H1 (cell line): ENCODE measurements around the gene VPS13A. TPM values are rescaled to one million over a fixed set of nuclear protein-coding genes. Genes with fewer than 3 reads are reported as not detected.

Experiments used
- CTCF ChIA-PET: fragments of 300-600 bp; sonication (Branson Sonifier 250); formaldehyde crosslinking; loops from one replicate; lab custom pipeline; 2021; ENCODE audit not compliant: partially characterized antibody; lab: Charles Lee
- POLR2A ChIA-PET: fragments of 300-600 bp; sonication (Branson Sonifier 250); formaldehyde crosslinking; loops from one replicate; lab custom pipeline; 2021; ENCODE audit warnings: inconsistent platforms; ENCODE audit not compliant: partially characterized antibody; lab: Charles Lee
- DNase-seq, 2 experiments: peaks; one replicate each; pipeline versions ENCODE4 v3.0.0 to v3.0.0-alpha.2; 2010 to 2022; ENCODE audit warnings: low spot score in 2 of 2, low read depth in 1 of 2, mixed read lengths in 1 of 2
- FAIRE-seq: peaks from 2 replicates; lab custom pipeline; 2011; peaks lifted over from hg19 to GRCh38; lab: Jason Lieb, UNC
- H2AFZ ChIP-seq: 2 replicates; pipeline ENCODE4 v1.8.1; 2012; ENCODE audit warnings: low read length, inconsistent platforms
- H2AK5ac ChIP-seq: 2 replicates; pipeline ENCODE4 v1.6.1; 2013; ENCODE audit warnings: low read depth, low read length
- H2BK120ac ChIP-seq: replicated peaks from 2 replicates; pipeline ENCODE3; 2013; ENCODE audit warnings: low read depth, low read length, inconsistent platforms
- H2BK12ac ChIP-seq: 2 replicates; pipeline ENCODE4 v1.6.1; 2013; ENCODE audit warnings: low read depth, low read length
- H2BK15ac ChIP-seq: 2 replicates; pipeline ENCODE4 v1.6.1; 2013; ENCODE audit warnings: low read length
- H2BK20ac ChIP-seq: 2 replicates; pipeline ENCODE4 v1.6.1; 2013; ENCODE audit warnings: low read length
- H2BK5ac ChIP-seq: 2 replicates; pipeline ENCODE4 v1.6.1; 2013; ENCODE audit warnings: low read depth, low read length
- H3K14ac ChIP-seq: 2 replicates; pipeline ENCODE4 v1.6.1; 2013; ENCODE audit warnings: inconsistent platforms; ENCODE audit not compliant: insufficient read length
- H3K18ac ChIP-seq: 2 replicates; pipeline ENCODE4 v1.6.1; 2013; ENCODE audit warnings: low read length; ENCODE audit errors: extremely low read depth
- H3K23ac ChIP-seq: 2 replicates; pipeline ENCODE4 v1.6.1; 2013; ENCODE audit warnings: inconsistent platforms; ENCODE audit not compliant: insufficient read length
- H3K23me2 ChIP-seq: 2 replicates; pipeline ENCODE4 v1.6.1; 2013; ENCODE audit warnings: low read depth, low read length
- H3K27ac ChIP-seq: 2 replicates; pipeline ENCODE4 v1.6.1; 2011; ENCODE audit warnings: low read depth, low read length, inconsistent platforms
- H3K27me3 ChIP-seq, 4 experiments: replicated peaks in 1 of 4; 1 replicate in 1 of 4; 2 replicates in 3 of 4; pipeline versions ENCODE4 v1.6.1 to v1.8.1; 2011 to 2013; ENCODE audit warnings: low read length in 3 of 4, mild to moderate bottlenecking in 3 of 4, inconsistent platforms in 2 of 4, mixed read lengths in 2 of 4, moderate library complexity in 1 of 4; ENCODE audit not compliant: control insufficient read depth in 3 of 4, insufficient read depth in 3 of 4; ENCODE audit errors: extremely low read depth in 1 of 4
- H3K36me3 ChIP-seq, 4 experiments: 2 replicates each; pipeline versions ENCODE4 v1.6.1 to v1.8.1; 2011 to 2013; ENCODE audit warnings: mild to moderate bottlenecking in 4 of 4, low read length in 3 of 4, moderate library complexity in 2 of 4, control low read depth in 1 of 4, inconsistent platforms in 1 of 4; ENCODE audit not compliant: insufficient read depth in 4 of 4, control insufficient read depth in 2 of 4
- H3K4ac ChIP-seq: replicated peaks from 2 replicates; pipeline ENCODE3; 2013; ENCODE audit warnings: low read length, low read depth, mixed read lengths, inconsistent platforms; ENCODE audit not compliant: insufficient read length
- H3K4me1 ChIP-seq, 4 experiments: replicated peaks in 1 of 4; 1 replicate in 1 of 4; 2 replicates in 3 of 4; pipeline versions ENCODE4 v1.6.1 to v1.8.1; 2011 to 2013; ENCODE audit warnings: low read length in 3 of 4, inconsistent platforms in 2 of 4, mixed read lengths in 1 of 4; ENCODE audit not compliant: insufficient read depth in 4 of 4, control insufficient read depth in 3 of 4
- H3K4me2 ChIP-seq, 2 experiments: 2 replicates each; pipeline versions ENCODE4 v1.6.1 to v1.8.1; 2011 to 2013; ENCODE audit warnings: low read depth in 2 of 2, low read length in 2 of 2, control low read depth in 1 of 2, inconsistent platforms in 1 of 2, mild to moderate bottlenecking in 1 of 2; ENCODE audit not compliant: insufficient read depth in 1 of 2
- H3K4me3 ChIP-seq, 4 experiments: fragments of 200-600, 300-600 bp in 1 of 4; sonication (generic), shearing (Covaris generic), sonication (Bioruptor Twin) in 1 of 4; 2 replicates each; pipeline versions ENCODE4 v1.5.1 to v1.8.1; 2011 to 2016; ENCODE audit warnings: low read length in 4 of 4, low read depth in 3 of 4, control low read depth in 2 of 4, inconsistent platforms in 2 of 4, mild to moderate bottlenecking in 2 of 4, mixed read lengths in 1 of 4, moderate library complexity in 1 of 4; ENCODE audit not compliant: insufficient read depth in 2 of 4; ENCODE audit errors: extremely low read depth in 1 of 4
- H3K56ac ChIP-seq: replicated peaks from 2 replicates; pipeline ENCODE3; 2013; ENCODE audit warnings: low read depth, mild to moderate bottlenecking, mixed read lengths, low read length, inconsistent platforms; ENCODE audit not compliant: insufficient read length
- H3K79me1 ChIP-seq: 2 replicates; pipeline ENCODE4 v1.6.1; 2013; ENCODE audit warnings: low read depth, low read length, control low read depth
- H3K79me2 ChIP-seq, 2 experiments: 2 replicates each; pipeline versions ENCODE4 v1.6.1 to v1.8.1; 2012 to 2013; ENCODE audit warnings: low read length in 2 of 2, mild to moderate bottlenecking in 2 of 2, inconsistent platforms in 1 of 2; ENCODE audit not compliant: insufficient read depth in 2 of 2, control insufficient read depth in 1 of 2
- H3K9ac ChIP-seq, 4 experiments: replicated peaks in 1 of 4; 1 replicate in 1 of 4; 2 replicates in 3 of 4; pipeline versions ENCODE4 v1.6.1 to v1.8.1; 2011 to 2013; ENCODE audit warnings: low read depth in 3 of 4, low read length in 3 of 4, control low read depth in 2 of 4, mild to moderate bottlenecking in 2 of 4, moderate library complexity in 2 of 4, inconsistent platforms in 1 of 4; ENCODE audit errors: extremely low read depth in 1 of 4
- H3K9me3 ChIP-seq, 2 experiments: 2 replicates each; pipeline versions ENCODE4 v1.6.1 to v1.8.1; 2012 to 2013; ENCODE audit warnings: mild to moderate bottlenecking in 2 of 2, moderate library complexity in 2 of 2, control low read depth in 1 of 2, inconsistent platforms in 1 of 2, low read depth in 1 of 2, low read length in 1 of 2, mixed read lengths in 1 of 2; ENCODE audit not compliant: insufficient read depth in 2 of 2
- H4K20me1 ChIP-seq, 2 experiments: replicated peaks in 1 of 2; 2 replicates each; pipeline versions ENCODE3 to v1.8.1; 2011 to 2013; ENCODE audit warnings: inconsistent platforms in 2 of 2, low read length in 2 of 2, mild to moderate bottlenecking in 1 of 2; ENCODE audit not compliant: insufficient read depth in 2 of 2, control insufficient read depth in 1 of 2
- H4K5ac ChIP-seq: 2 replicates; pipeline ENCODE4 v1.6.1; 2013; ENCODE audit warnings: low read length, low read depth, mixed read lengths, inconsistent platforms; ENCODE audit not compliant: insufficient read length
- H4K8ac ChIP-seq: 2 replicates; pipeline ENCODE4 v1.8.0; 2013; ENCODE audit warnings: mild to moderate bottlenecking, moderate library complexity, low read length, inconsistent platforms; ENCODE audit not compliant: insufficient read depth; ENCODE audit errors: extremely low read depth
- H4K91ac ChIP-seq: replicated peaks from 2 replicates; pipeline ENCODE3; 2013; ENCODE audit warnings: low read length, mixed read lengths, inconsistent platforms; ENCODE audit not compliant: insufficient read length
- ASH2L ChIP-seq: fragments of 200-600, 300-600 bp; sonication (generic); IDR thresholded peaks from one replicate; pipeline ENCODE4 v1.7.1; 2017; ENCODE audit warnings: low read length
- CBX5 ChIP-seq: fragments of 300-800, 300-1000 bp; sonication (generic); IDR thresholded peaks from 2 replicates; pipeline ENCODE4 v1.7.1; 2016; ENCODE audit warnings: antibody characterized with exemption, low read length, low read depth
- CBX8 ChIP-seq: fragments of 300-800, 300-1000 bp; sonication (generic); IDR thresholded peaks from 2 replicates; pipeline ENCODE4 v1.7.1; 2016; ENCODE audit warnings: low read depth, low read length, borderline replicate concordance
- CTCF ChIP-seq, 3 experiments: IDR thresholded peaks; 1 replicate in 2 of 3; 2 replicates in 1 of 3; pipeline versions ENCODE4 v1.5.1 to v1.6.1; 2011; ENCODE audit warnings: low read length in 3 of 3, mild to moderate bottlenecking in 3 of 3, inconsistent platforms in 2 of 3, low read depth in 1 of 3, moderate library complexity in 1 of 3; ENCODE audit not compliant: insufficient read depth in 1 of 3; ENCODE audit errors: control extremely low read depth in 1 of 3
- GABPA ChIP-seq: IDR thresholded peaks from 2 replicates; pipeline ENCODE4 v1.6.1; 2011; ENCODE audit warnings: mild to moderate bottlenecking, low read length, moderate library complexity, borderline replicate concordance; ENCODE audit not compliant: insufficient read depth
- HDAC6 ChIP-seq: IDR thresholded peaks from one replicate; pipeline ENCODE4 v1.7.1; 2012; ENCODE audit warnings: low read depth, mild to moderate bottlenecking, inconsistent platforms, low read length, moderate library complexity
- JUND ChIP-seq: IDR thresholded peaks from 2 replicates; pipeline ENCODE4 v1.6.1; 2011; ENCODE audit warnings: mild to moderate bottlenecking, improper control_type of control experiment, low read length
- MAX ChIP-seq: IDR thresholded peaks from 2 replicates; pipeline ENCODE4 v1.6.1; 2012; ENCODE audit warnings: inconsistent platforms
- RFX5 ChIP-seq: IDR thresholded peaks from 2 replicates; pipeline ENCODE4 v1.6.1; 2011; ENCODE audit warnings: low read depth, low read length, improper control_type of control experiment, borderline replicate concordance
- SUZ12 ChIP-seq: fragments of 200-600 bp; sonication (generic); IDR thresholded peaks from 2 replicates; pipeline ENCODE4 v1.6.1; 2012; ENCODE audit warnings: mild to moderate bottlenecking, inconsistent platforms, low read length, moderate library complexity, mixed read lengths
- TEAD4 ChIP-seq: IDR thresholded peaks from 2 replicates; pipeline ENCODE4 v1.6.1; 2012; ENCODE audit warnings: low read depth, low read length, inconsistent platforms, mixed read lengths
- YY1 ChIP-seq: IDR thresholded peaks from 2 replicates; pipeline ENCODE4 v1.6.1; 2011; ENCODE audit warnings: low read depth, mild to moderate bottlenecking, low read length
- WGBS, 2 experiments: shearing (Covaris generic) in 1 of 2; methylation state at CpG; one replicate each; pipeline versions ENCODE4 v1.1.6 to v1.1.7; 2013 to 2015; ENCODE audit warnings: low lambda C conversion rate in 2 of 2, mixed read lengths in 2 of 2, inconsistent platforms in 1 of 2, low coverage in 1 of 2, missing lambda C conversion rate in 1 of 2; ENCODE audit not compliant: insufficient replicate concordance in 2 of 2, insufficient coverage in 1 of 2, insufficient read length in 1 of 2; ENCODE audit errors: extremely low coverage in 1 of 2, missing lambda C conversion rate in 1 of 2; 5-methylcytosine and 5-hydroxymethylcytosine counted together
- polyA plus RNA-seq, 7 experiments: library from polyadenylated mRNA; depleted of rRNA in 3 of 7; stranded (reverse) in 5 of 7; unstranded in 2 of 7; fragments of >200 nt in 5 of 7; fragments of 200-250 nt in 2 of 7; gene quantifications; 1 replicate in 5 of 7; 2 replicates in 1 of 7; 4 replicates in 1 of 7; pipeline versions ENCODE4 v1.2.1 to v1.2.3, GENCODE V29; 2011 to 2013; ENCODE audit warnings: missing spikeins in 2 of 7, mixed read lengths in 2 of 7
- total RNA-seq: library from RNA; stranded (reverse); fragmentation: NEBNext Ultra II Directional; extraction: Animal tissue kit (Norgen Biotek cat#: 25700); gene quantifications from 2 replicates; pipeline ENCODE4 v1.2.1, GENCODE V29; 2021

Gene VPS13A
- total and polyA plus RNA-seq, 2 of the 8 experiments (the other 6 are each of a cell fraction or from before 2014, with no cell fraction given) = 6.0 to 36.5 TPM

- Histone ChIP-seq H2BK15ac (no peak overlapping the region), H3K4me3 (no peak overlapping the region), H3K4ac (no peak overlapping the region), H3K9ac (no peak overlapping the region), H3K36me3 (no peaks in the 10 kb centered on the region; a peak in 1 of 8 replicates), H3K18ac (no peak overlapping the region), H3K23me2 (no peaks in the 10 kb centered on the region), H2AFZ (no peak overlapping the region), H2BK5ac (no peak overlapping the region), H2AK5ac (no peak overlapping the region), H4K91ac (no peak overlapping the region), H3K56ac (no peak overlapping the region), H3K23ac (no peak overlapping the region), H3K79me1 (no peaks in the 10 kb centered on the region), H3K4me2 (no peak overlapping the region), H3K4me1 (no peaks in the 10 kb centered on the region), H3K79me2 (no peaks in the 10 kb centered on the region), H4K20me1 (no peaks in the 10 kb centered on the region), H2BK120ac (no peak overlapping the region), H4K5ac (no peak overlapping the region), H3K9me3 (no peaks in the 10 kb centered on the region), H2BK12ac (no peak overlapping the region), H4K8ac (no peak overlapping the region), H3K27me3 (no peaks in the 10 kb centered on the region), H2BK20ac (no peak overlapping the region), H3K14ac (no peak overlapping the region), H3K27ac (no peak overlapping the region)
- no peak for FAIRE-seq
- 94% methylated on average over 7 of the region's 7 CpGs; no CpG with 5 or more reads in 1 of the 2 experiments for WGBS, 2 experiments
- ChIA-PET POLR2A (no interaction called here), CTCF (interaction anchor here (0.6 kb wide), 1 partner anchor 486 kb away, joined by 3 read pairs; no protein-coding TSS in a partner anchor)
- DNase-seq = no peak
- TF ChIP-seq MAX (no peak), JUND (no peak), GABPA (no peak), ASH2L (no peak), YY1 (no peak), CBX8 (no peak), TEAD4 (no peak), CTCF (IDR thresholded peaks at IDR 0.05; ENCODE audit: control extremely low read depth in 1 of 3, insufficient read depth in 1 of 3, low read depth in 1 of 3, low read length in 3 of 3) (no peak), HDAC6 (no peak), RFX5 (no peak), SUZ12 (no peak), CBX5 (no peak)
These were observed 215.0 kb downstream of the VPS13A start for GRCh38 chr9:77392328-77392727.
